Effector memory CD8-positive, alpha-beta T cell (primary cell): ENCODE results near the gene EPHA7.

Experiments used
- ATAC-seq: fragments of 150-1000 bp; cut with Tn5 transposase; replicated peaks from 2 replicates; pipeline ENCODE4 v1.10.0; 2021; ENCODE audit warnings: mild to moderate bottlenecking, moderate library complexity
- DNase-seq, 3 experiments: peaks; one replicate each; pipeline ENCODE4 v3.0.0; 2021
- H3K27ac Mint-ChIP-seq, 2 donors: one replicate each; pipeline ENCODE4 v1.8.0; 2022; ENCODE audit warnings: mild to moderate bottlenecking in 2 of 2, mixed read lengths in 2 of 2, moderate library complexity in 2 of 2
- H3K27me3 Mint-ChIP-seq, 2 donors: one replicate each; pipeline ENCODE4 v1.8.0; 2022; ENCODE audit warnings: mixed read lengths in 2 of 2
- H3K36me3 Mint-ChIP-seq: one replicate; pipeline ENCODE4 v1.8.0; 2022; ENCODE audit warnings: mild to moderate bottlenecking, moderate library complexity, mixed read lengths; ENCODE audit not compliant: insufficient read depth
- H3K4me1 Mint-ChIP-seq, 2 donors: one replicate each; pipeline ENCODE4 v1.8.0; 2022; ENCODE audit warnings: low read depth in 2 of 2, mixed read lengths in 2 of 2
- H3K4me3 Mint-ChIP-seq, 2 donors: one replicate each; pipeline ENCODE4 v1.8.0; 2022; ENCODE audit warnings: mild to moderate bottlenecking in 2 of 2, mixed read lengths in 2 of 2, moderate library complexity in 2 of 2
- H3K9me3 Mint-ChIP-seq, 2 donors: one replicate each; pipeline ENCODE4 v1.8.0; 2022; ENCODE audit warnings: mixed read lengths in 2 of 2

The EPHA7 gene

DNA sequence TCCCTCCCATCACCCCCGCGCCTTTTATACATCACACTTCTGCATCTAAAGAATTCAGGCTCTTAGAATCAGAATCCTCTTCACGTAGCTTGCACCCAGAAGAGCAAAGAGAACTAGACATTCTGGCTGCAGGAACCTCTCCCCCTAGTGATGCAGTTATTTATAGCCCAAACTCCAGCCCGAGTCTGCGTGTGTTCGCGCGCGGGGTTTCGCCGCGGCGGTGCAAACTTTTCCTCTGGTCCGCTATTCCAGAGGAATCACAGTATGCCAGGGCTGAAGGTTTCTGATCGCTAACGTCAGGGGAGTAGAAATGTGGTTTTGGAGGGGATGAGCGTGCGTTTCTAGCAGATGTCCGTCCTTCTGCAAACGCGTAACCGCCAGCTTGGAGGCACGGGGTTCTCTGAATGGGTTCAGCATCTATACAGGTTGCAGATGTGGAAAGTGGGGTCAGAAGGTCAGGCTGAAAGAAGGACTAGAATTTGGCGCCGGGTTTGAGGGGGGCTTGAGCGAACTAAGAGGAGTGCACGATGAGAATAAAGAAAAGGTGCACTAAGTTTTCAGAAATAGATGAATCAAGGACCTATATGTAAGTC is 1.8 kb downstream of the EPHA7 start:
- no peaks in the 10 kb centered on the region for H3K9me3 Mint-ChIP-seq
- peaks cover 24 to 30% of the 10 kb centered on the region in 2 donors for H3K27me3 Mint-ChIP-seq
- DNase-seq, result no peak
- peaks cover 0 to 6% of the 10 kb centered on the region in 2 donors for H3K4me1 Mint-ChIP-seq
- H3K4me3 Mint-ChIP-seq, result peak overlapping the region in 1 of 2 donors; percentile 51
- ATAC-seq, result no peak
- no peak overlapping the region for H3K27ac Mint-ChIP-seq
- H3K36me3 Mint-ChIP-seq, result no peaks in the 10 kb centered on the region

DNA sequence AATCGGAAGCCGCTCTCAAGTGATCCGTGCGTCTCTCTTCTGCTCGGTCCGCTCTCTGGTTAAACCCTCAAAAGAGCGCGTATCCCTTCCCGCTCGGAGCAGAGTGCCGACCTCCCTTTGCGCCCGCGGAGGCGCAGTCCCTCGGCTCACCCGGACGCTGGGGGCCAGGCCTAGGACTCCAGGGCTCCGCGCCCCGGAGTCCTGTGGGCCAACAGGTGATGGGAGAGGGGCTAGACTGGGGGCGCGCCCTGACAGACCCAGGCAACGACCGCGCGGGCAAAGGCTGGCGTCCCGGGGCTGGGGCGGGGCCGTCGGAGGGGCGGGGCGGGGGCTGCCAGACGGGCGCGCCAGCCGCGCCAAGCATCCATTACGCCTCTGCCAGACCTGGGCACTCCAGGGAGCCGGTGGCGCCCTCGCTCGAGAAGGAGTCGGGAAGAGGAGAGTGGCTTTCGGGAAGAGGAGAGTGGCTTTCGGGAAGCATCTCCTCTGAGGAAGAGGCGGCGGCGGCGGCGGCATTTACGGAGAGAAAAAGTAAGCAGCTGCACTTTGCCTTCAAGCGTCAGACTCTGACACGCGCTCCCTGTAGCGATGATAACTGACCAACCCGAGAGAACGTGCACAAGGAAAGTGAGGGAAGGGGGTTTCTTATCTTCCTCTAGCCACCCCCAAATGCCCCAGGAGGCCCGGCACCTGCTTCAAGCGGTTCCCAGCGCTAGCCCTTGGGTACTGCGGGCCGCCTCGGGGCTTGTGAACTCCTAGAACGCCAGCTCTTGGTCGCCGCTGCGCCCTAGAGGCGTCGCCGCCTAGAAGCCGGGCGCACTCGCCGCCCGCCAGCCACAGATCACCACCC is 2.6 kb downstream of the EPHA7 start:
- ATAC-seq (no peak), DNase-seq (no peak)
- Mint-ChIP-seq H3K4me3 (peak overlapping the region in 1 of 2 donors; percentile 51), H3K9me3 (no peaks in the 10 kb centered on the region), H3K36me3 (no peaks in the 10 kb centered on the region), H3K27ac (no peak overlapping the region), H3K4me1 (peaks cover 0 to 6% of the 10 kb centered on the region in 2 donors), H3K27me3 (peaks cover 24 to 30% of the 10 kb centered on the region in 2 donors)

GRCh38 chr6:93413190-93413589 is 6.2 kb downstream of the EPHA7 start:
- no peak overlapping the region for H3K4me3 Mint-ChIP-seq
- H3K27me3 Mint-ChIP-seq, result peaks cover 8 to 14% of the 10 kb centered on the region in 2 donors
- peaks cover 0 to 3% of the 10 kb centered on the region in 2 donors for H3K9me3 Mint-ChIP-seq
- ATAC-seq, result no peak
- no peak for DNase-seq
- H3K36me3 Mint-ChIP-seq, result no peaks in the 10 kb centered on the region
- H3K27ac Mint-ChIP-seq, result no peak overlapping the region
- H3K4me1 Mint-ChIP-seq, result peaks cover 0 to 5% of the 10 kb centered on the region in 2 donors

GRCh38 chr6:93412452-93412851 is 6.9 kb downstream of the EPHA7 start:
- peaks cover 0 to 3% of the 10 kb centered on the region in 2 donors for H3K9me3 Mint-ChIP-seq
- peaks cover 6% of the 10 kb centered on the region in 2 donors for H3K27me3 Mint-ChIP-seq
- H3K4me3 Mint-ChIP-seq, result no peak overlapping the region

DNA sequence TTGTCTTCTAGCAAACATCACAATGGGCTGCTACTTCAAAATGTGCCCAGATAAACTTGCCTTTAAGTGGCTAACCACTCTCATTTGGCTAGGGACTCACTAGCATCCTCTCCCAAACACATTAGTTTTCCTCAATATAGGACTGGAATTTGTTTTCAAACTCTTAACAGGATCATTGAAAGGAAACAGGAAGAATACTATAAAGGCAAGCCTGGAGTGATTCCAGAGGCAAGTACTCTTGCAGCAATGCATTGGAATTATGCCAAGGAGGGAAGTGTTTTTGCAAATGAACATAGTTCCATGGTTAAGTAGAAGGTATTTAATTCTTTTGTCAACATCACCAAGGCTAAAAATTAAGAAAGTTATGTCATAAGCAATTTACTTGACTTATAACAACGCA is 12.2 kb downstream of the EPHA7 start:
- DNase-seq (no peak), ATAC-seq (no peak)
- Mint-ChIP-seq H3K4me1 (no peaks in the 10 kb centered on the region), H3K9me3 (peaks cover 0 to 4% of the 10 kb centered on the region in 2 donors), H3K27me3 (no peaks in the 10 kb centered on the region), H3K36me3 (no peaks in the 10 kb centered on the region), H3K27ac (no peak overlapping the region), H3K4me3 (no peak overlapping the region)

More at GRCh38 chr6:93412452-93412851, 6.9 kb downstream of the EPHA7 start:
- Mint-ChIP-seq H3K4me1 (peaks cover 0 to 2% of the 10 kb centered on the region in 2 donors), H3K36me3 (no peaks in the 10 kb centered on the region), H3K27ac (no peak overlapping the region)
- ATAC-seq (no peak), DNase-seq (no peak)

DNA sequence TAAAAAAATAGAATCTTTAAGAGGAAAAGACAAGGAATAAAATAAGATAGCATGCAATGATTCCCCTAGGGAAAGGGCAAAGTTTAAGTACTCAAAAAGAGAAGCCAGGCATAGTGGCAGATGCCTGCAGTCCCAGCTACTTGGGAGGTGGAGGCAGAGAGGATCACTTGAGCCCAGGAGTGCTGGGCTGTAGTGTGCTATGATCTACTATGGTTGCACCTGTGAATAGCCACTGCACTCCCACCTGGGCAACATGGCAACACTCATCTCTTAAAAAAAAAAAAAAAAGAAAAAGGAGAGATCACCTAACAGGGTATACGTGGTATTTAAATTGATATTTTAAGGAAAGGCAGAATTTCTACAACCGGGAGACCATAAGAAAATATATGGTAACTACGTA is 16.0 kb downstream of the EPHA7 start:
- Mint-ChIP-seq H3K9me3 (peaks cover 0 to 6% of the 10 kb centered on the region in 2 donors), H3K4me3 (no peak overlapping the region), H3K4me1 (no peaks in the 10 kb centered on the region), H3K36me3 (no peaks in the 10 kb centered on the region), H3K27ac (no peak overlapping the region), H3K27me3 (no peaks in the 10 kb centered on the region)
- DNase-seq (no peak), ATAC-seq (no peak)

DNA sequence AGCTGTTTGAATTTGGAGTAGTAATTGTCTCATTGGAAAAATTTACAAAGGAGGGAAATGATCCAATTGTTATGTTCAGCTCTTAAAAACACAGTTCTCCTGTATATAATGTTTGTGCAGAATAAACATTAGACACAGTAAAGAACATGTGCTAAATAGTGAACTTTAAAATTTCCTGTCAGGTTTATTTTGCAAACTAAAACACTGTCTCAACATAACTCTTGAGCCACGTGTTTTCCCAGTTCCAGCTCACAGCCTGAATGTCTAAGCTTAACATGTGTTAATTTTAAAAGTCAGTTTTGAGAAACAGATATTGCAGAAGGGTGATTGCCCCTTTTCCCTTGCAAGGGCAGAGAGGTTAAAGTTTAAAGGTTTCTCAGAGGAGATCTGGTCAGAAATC is 20.6 kb downstream of the EPHA7 start:
- Mint-ChIP-seq H3K4me1 (no peaks in the 10 kb centered on the region), H3K9me3 (peaks cover 0 to 6% of the 10 kb centered on the region in 2 donors)
- no peak for ATAC-seq

GRCh38 chr6:93394471-93394870 is 24.9 kb downstream of the EPHA7 start:
- no peak overlapping the region for H3K27ac Mint-ChIP-seq

More for the DNA sequence above, 20.6 kb downstream of the EPHA7 start:
- DNase-seq, result no peak
- Mint-ChIP-seq H3K4me3 (no peak overlapping the region), H3K27me3 (no peaks in the 10 kb centered on the region), H3K36me3 (no peaks in the 10 kb centered on the region), H3K27ac (no peak overlapping the region)

DNA sequence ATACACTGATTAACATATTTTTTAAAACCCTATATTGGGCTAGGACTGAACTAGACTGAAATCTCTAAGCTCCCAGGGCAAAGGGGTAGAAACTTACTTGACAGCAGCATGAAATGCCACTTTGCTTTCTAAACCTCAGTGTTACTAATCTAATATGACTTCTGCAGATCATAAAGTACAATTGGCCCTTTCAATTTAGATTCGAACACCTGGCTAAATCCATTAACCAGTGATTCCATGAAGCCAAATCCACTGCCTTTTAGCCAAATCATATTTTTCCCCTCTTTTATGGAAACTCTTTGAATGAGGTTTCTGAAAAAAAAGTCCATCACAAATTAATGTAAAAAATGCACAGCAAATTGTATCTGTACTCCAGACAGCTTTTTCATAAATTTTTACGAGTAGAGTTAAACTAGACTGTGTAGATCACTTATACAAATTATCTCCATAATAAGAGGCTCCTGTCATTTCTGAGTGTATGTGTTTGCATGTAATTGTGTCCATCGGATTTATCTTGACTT is 25.7 kb downstream of the EPHA7 start:
- Mint-ChIP-seq H3K36me3 (no peaks in the 10 kb centered on the region), H3K27me3 (no peaks in the 10 kb centered on the region), H3K9me3 (peaks cover 2 to 3% of the 10 kb centered on the region in 2 donors), H3K4me3 (no peak overlapping the region), H3K27ac (no peak overlapping the region), H3K4me1 (no peaks in the 10 kb centered on the region)
- ATAC-seq (no peak), DNase-seq (no peak)

More at GRCh38 chr6:93394471-93394870, 24.9 kb downstream of the EPHA7 start:
- Mint-ChIP-seq H3K4me1 (no peaks in the 10 kb centered on the region), H3K4me3 (no peak overlapping the region), H3K36me3 (no peaks in the 10 kb centered on the region), H3K9me3 (peaks cover 0 to 2% of the 10 kb centered on the region in 2 donors), H3K27me3 (no peaks in the 10 kb centered on the region)
- DNase-seq, result no peak
- no peak for ATAC-seq

GRCh38 chr6:93392797-93393196 is 26.6 kb downstream of the EPHA7 start:
- DNase-seq (no peak), ATAC-seq (no peak)
- Mint-ChIP-seq H3K4me1 (no peaks in the 10 kb centered on the region), H3K9me3 (peaks cover 3 to 8% of the 10 kb centered on the region in 2 donors), H3K27ac (no peak overlapping the region), H3K4me3 (no peak overlapping the region), H3K36me3 (no peaks in the 10 kb centered on the region), H3K27me3 (no peaks in the 10 kb centered on the region)

- H3K4me1 Mint-ChIP-seq, result no peaks in the 10 kb centered on the region
- no peak for ATAC-seq
Measured at GRCh38 chr6:93391965-93392364, 27.4 kb downstream of the EPHA7 start.

GRCh38 chr6:93389192-93389591 is 30.2 kb downstream of the EPHA7 start:
- peaks cover 6 to 11% of the 10 kb centered on the region in 2 donors for H3K9me3 Mint-ChIP-seq
- no peaks in the 10 kb centered on the region for H3K27me3 Mint-ChIP-seq
- H3K4me1 Mint-ChIP-seq, result no peaks in the 10 kb centered on the region
- no peak overlapping the region for H3K27ac Mint-ChIP-seq
- H3K36me3 Mint-ChIP-seq, result no peaks in the 10 kb centered on the region
- no peak overlapping the region for H3K4me3 Mint-ChIP-seq
- DNase-seq (no peak), ATAC-seq (no peak)

More at GRCh38 chr6:93391965-93392364, 27.4 kb downstream of the EPHA7 start:
- Mint-ChIP-seq H3K9me3 (peaks cover 6 to 8% of the 10 kb centered on the region in 2 donors), H3K36me3 (no peaks in the 10 kb centered on the region), H3K27ac (no peak overlapping the region), H3K27me3 (no peaks in the 10 kb centered on the region), H3K4me3 (no peak overlapping the region)
- DNase-seq, result no peak

- Mint-ChIP-seq H3K36me3 (no peaks in the 10 kb centered on the region), H3K4me1 (no peaks in the 10 kb centered on the region), H3K27me3 (no peaks in the 10 kb centered on the region), H3K4me3 (no peak overlapping the region), H3K27ac (no peak overlapping the region), H3K9me3 (peaks cover 5 to 15% of the 10 kb centered on the region in 2 donors)
- DNase-seq (no peak), ATAC-seq (no peak)
Measured at GRCh38 chr6:93388070-93388469, 31.3 kb downstream of the EPHA7 start.
